ENCODE data around the gene RAI1.

RAI1 gene

DNA sequence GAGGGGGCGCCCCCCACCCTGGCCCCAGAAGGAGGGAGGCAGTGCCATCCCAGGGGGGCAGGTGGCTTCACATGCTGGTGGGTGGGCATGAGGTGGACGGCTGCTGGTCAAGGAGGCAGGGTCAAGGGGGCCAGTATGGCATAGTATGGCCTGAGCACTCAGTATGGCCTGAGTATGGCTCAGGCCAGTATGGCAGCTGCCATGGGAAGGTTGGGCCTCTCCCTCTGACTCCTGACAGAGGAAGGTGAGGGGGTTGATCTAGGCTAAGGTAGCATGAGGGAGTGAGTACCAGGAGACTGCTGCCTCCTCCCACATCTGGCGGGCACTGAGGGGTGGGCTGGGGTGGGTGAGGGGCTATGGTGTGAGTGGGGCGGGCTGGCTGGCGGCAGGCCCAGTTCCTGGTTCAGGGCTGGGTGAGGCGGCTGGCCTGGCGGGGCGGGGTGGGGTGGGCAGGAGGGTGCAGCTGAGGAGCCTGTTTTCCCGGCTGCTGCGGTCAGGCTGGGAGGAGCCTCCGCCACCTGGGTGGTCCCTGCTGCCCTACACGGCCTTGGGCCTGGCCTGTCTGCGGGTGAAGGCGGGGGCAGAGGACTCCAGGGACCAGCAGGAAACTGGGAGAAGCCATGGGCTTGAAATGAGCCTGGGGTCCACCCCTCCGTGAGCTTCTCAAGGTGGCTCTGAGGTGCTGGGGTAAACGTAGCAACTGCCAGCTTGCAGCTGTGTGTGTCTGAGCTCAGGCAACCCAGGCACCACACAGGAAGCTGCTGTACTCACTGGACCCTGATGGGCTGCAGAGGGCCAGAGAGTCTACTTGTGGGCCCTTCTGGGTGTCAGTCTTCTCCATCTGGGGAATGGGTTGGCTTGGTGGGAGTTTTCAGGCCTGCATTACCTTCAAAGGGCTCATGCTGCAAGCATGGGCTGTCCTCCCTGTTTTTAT is 57.0 kb downstream of the RAI1 start:
- DNase-seq = no peak

DNA sequence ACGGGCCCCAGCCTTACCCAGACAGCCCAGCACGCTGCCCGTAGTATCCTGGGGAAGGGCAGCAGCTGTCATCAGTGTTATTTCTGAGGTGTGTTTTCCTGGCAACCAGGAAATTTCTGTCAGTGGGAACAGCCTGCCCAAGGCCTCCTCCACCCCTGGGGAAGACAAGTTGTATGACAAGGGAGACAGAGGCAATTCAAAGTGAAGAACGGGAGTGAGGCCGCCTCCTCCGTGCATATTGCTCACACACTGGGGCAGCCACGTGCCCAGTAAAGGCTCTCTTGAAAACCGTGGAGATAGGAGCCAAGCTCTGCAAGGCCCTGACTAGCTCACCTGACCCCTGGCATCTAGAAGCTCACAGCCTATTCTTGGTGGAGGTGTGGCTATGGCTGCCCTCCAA is 57.6 kb downstream of the RAI1 start:
- DNase-seq = no peak

DNA sequence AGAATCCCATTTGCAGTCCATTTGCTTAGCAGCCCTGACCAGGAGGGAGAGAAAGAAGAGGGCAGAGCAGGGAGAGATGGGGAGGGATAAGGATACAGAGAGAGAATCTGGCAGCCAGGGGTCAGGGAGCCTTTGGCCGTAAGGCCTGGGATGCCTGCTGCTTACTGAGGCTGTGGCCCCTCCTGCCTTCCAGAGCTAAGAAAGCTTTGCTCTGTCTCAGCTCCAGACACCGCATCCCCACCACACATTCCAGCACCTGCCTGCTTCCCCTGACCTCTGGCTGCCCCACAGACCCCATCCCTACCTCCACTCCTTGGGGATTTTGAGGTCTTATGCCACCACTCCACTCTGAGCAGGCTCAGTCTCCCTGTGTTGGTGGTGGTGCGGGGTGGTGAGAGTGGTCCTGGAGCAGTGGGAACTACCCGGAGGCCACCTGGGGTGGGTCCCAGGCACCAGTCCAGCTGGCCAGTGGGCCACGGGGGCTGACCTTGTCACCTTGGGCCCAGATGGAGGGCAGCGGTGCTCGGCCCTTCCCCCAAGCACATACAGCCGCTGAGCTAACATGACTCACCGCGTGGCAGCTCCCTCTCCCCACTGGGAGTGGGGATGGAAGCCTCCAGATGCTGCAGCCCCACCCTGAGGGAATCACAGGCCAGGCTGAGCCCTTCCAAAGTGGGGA is 58.3 kb downstream of the RAI1 start:
- no peak for DNase-seq

DNA sequence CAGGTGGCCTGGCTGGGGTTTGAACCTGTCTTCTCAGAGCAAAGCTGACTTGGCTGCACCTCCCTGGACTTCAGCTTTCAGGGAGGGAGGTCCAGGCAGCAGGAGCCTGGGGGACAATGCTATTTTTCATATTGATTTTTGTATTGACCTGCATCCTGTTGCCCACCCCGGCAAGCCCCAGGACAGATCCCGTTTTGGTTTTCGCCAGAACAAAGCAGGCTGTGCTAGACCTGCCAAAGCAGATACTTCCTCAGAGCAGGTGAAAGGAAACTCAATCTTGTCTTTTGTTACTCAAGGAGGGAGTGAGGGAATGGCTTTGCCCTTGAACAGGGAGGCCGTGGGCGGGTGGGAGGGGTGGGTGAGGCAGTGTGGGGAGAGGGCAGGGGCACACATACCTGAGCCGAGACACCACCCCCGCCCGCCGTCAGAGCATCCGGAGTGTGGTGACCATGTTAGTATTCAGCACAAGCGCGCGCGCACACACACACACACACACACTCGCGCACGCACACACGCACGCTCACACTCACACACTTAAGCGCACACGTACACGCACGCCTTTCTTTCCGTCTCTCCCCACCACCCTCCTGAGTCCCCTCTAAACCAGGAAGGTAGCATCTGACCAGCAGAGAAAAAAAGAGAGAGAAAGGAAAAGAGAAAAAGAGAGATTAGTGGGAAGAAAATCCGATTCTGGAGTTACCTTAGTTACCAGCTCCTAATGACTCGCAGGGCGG is 59.5 kb downstream of the RAI1 start:
- peak; percentile 73 for DNase-seq

DNA sequence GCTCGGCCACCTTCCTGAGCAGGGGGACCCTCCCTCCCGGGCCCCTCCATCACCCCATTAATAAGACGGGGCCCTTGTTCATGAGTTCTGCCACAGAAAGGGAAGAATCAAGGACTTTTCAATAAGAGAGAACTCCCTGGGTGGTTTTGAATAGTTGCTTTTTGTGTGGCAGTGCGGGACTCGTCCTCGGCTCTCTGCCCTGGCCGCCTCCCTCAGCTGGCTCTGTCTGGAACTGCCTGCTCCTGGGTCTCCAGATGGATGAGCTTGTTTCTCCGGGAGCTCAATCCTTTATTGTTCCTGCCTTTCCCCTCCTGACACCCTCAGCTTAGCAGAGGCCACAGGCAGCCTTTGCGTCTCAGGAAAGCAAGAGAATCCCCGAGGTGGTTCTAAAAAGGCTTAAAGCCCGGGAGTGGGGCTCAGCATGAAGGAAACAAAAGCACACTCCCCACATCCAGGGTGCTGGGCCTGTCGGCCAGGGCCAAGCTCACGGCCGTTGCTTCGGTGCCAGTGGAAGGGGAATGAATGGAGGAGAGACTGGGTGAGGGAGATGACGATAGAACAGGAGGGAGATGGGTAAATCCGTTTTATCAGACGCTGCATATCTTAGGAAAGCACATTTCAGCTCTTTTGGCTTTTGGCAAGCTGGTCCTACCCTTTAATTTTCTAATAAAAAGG is 60.2 kb downstream of the RAI1 start:
- no peak for DNase-seq

DNA sequence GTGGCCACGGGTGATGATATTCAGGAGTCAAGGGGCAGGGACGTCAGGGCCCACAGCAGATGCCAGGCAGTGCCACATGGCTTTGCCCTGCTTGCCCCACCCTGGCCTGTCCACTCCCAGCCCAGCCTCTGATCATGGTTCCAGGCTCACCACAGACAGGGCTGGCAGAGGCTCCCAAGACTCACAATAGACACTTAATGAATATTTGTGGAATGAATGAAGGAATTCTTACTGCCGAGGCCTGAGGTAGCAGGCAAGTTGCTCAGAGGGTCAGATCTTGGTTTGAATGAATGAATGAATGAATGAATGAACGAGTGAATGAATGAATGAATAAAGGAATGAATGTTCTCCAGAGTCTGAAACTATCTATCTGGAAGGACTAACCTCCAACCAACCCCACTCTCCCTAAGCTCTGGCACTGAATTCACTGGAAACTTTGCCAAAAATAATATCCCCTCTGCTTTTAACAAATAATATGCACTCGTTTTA is 60.9 kb downstream of the RAI1 start:
- DNase-seq = no peak

DNA sequence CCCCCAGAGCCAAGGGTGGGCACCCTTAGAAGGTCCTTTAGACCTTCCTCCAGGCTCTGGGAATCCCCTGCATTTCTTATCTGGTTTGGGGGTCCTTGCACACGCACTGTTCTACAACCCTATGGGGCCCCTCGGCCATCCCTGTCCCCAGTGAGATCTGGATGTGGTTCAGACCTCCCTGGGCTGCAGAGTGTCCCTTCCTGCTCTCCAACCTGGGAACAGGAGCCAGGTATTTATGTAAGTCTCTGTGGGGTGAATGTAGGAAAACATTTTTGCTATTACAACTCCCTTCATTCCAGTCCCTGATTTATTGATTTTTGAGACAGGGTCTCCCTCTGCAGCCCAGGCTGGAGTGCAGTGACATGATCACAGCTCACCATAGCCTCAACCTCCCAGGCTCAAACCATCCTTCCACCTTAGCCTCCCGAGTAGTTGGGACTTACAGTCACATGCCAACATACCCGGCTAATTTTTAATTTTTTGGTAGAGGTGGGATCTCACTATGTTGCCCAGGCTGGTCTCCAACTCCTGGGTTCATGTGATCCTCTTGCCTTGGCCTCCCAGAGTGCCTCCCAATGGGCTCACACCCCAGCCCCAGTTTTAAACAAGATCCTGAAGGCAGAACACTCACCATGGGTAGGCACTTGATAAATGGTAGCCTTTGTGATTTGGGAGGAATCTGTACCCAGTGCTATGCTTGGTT is 61.6 kb downstream of the RAI1 start:
- DNase-seq = no peak

DNA sequence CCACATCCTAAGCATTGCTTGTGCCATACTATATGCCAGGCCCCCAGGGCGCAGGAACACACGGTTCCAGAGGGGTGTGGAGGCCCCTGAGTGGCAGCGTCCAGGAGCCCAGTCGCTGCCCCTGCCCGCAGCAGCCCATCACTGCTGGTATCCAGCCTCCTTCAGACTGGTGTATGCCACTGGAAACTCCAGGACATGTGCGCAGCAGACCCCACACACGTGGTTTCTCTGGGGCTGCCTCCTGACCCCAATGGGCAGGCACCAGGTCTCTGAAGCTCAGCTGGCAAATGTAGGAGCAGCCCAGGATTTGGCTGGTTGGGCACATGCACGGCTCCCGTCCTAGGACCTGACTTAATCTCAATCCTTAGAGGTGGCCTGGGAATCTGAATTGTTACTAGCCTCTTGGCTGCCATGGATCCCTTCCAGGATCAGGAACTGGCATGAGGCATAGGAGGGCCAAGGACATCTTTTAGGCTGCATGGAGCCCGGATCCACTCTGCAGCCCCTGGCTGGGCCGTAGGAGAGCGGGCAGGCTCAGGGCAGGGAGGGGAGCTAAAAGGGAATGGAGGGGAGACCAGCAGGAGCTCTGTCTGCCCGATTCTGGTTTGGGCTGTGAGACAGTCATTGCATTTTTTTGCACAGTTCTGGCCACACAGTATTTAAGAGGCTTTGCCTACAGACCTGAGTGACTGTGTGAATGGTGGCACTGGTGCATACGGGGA is 62.3 kb downstream of the RAI1 start:
- no peak for DNase-seq

DNA sequence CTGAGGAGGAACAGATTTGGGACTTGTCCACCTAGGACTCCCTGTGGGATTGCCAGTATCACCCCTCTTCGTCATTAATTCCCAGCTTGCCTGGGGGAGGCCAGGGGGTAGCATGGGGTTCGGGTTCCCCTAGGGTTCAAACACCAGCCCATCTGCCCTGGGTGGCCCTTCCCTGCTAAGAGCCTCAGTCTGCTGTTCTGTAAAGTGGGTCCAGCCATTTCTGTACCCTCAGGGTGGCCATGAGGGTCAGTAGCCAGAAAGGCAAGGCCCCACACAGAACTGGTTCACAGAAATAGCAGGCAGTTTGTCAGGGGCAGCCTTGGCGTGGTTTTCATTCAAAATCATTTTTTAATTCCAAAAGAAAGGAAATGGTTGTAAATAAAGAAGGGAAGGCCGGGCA is 62.9 kb downstream of the RAI1 start:
- no peak for DNase-seq

DNA sequence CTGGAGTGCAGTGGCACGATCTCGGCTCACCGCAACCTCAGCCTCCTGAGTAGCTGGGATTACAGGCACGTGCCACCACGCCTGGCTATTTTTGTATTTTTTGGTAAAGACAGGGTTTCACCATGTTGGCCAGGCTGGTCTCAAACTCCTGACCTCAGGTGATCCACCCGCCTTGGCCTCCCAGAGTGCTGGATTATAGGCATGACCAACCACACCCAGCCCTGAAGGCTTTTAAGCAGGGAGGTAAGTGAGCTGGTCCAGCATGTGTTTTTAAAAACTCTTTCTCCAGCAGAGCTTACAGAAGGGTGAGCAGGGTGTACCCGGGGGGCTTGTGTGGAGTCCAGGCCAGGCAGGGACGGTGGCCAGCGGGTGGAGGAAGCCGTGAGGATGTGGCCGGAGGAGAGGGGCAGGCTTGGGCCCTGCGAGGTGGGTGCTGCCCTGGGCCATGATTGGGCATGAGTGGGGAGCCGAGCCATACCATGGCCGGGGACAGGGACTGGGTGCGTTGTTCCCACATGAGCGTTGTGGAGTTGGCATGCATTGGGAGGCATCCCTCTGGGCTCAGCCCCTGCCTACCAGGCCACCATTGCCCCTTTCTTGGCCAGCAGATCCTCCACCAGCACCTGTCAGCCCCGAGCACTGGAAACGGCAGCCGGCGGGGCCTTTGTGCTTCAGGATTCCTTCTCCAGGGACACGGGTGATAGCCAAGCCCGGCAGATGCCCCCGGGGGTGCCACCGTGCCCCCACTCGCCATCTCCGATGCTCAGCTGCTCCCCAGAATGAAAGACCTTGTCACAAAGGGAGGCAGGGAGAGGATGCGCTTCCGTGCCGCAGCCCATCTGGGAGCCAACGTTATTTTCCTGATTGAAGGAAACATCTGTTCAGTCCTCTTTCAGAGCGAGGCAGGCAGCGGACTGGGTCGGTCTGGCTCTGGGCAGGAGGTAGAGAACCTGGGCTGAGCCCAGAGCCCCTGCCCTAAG is 64.5 kb downstream of the RAI1 start:
- no peak for DNase-seq

DNA sequence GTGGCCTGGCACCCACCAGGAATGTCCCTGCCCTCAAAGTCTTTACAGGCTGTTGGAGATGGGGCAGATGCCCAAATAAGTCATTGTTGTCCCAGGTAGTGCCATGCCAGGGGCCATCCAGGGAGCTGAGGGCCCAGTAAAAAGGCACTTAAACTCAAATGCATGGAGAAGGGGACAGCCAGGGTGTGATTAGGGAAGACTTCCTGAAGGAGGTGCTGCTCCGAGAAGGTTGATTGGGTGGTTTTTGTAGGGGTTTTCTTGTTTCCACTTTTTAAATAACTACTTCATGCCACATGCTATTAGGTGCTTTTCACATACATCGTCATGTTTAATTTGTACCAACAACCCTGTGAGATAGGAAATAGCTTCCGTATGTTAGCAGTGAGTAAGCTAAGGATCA is 66.9 kb downstream of the RAI1 start:
- no peak for DNase-seq

DNA sequence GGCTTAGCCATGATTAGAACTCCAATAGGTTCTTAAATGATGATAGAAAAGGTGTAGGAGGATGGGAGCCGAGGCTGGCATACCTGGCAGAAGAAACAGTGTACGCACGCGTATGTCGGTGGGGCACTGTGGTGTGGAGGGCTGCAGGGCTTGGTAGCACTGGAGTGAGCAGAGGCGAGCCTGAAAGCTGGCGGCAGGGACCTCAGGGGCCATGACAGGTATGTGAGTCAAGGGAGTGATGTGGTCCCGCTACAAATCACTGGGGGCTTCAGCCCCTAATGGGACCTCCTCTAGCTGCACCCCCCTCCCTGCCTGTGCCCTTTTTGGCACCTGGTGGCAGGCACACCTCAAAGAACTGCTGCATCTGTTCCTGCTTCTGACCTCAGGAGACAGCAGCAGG is 67.3 kb downstream of the RAI1 start:
- no peak for DNase-seq

DNA sequence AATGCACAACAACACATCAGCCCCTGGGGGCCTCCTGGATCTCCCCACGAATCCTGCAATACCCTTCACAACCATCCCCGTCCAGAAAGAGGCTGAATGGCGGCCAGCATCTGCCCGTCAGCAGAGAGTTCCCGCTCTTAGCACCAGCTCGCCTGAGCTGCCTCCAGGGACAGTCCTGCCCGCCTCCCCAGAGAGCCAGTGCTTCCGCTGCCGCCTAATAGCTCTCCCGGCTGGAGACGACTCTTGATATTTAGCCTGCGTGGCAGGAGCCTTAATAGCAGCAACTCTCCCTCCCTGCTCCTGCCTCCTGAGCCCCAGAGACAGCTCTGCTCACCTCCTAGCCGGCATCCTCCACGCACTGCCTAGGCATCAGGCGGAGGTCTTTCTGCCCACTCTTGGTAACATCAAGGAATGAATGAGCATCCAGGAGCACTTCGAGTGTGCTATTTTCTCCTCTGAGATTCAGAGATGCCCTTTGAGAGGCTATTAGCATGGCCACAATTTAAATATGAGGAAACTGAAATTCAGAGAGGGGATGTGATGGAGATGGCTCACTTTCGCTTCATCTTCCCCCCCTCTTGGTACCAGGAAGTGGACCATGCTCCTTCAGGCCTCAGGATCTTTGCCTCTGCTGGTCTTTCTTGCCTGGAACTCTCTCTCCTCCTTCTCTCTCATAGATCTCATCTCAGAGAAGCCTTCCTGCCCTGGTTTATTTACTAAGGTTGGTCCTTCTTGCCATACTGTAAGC is 67.9 kb downstream of the RAI1 start:
- no peak for DNase-seq

DNA sequence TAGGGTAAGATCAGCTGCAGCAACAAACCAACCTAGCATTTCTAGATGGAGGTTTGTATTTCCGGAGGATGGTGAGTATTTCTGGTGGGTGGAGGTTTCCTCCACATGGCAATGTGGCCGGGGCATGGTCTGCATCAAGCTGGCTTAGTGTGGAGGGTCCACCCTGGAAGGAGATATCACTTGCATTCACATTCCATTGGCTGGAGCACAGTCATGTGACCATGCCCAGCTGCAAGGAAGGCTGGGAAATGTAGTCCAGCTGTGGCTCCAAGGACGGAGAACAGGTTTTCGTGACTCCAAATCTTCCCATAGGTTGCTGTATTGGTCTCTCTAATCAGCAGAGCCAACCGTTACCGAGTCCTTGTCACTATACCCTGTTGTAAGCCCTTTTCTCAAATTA is 68.7 kb downstream of the RAI1 start:
- peak; percentile 62 for DNase-seq

DNA sequence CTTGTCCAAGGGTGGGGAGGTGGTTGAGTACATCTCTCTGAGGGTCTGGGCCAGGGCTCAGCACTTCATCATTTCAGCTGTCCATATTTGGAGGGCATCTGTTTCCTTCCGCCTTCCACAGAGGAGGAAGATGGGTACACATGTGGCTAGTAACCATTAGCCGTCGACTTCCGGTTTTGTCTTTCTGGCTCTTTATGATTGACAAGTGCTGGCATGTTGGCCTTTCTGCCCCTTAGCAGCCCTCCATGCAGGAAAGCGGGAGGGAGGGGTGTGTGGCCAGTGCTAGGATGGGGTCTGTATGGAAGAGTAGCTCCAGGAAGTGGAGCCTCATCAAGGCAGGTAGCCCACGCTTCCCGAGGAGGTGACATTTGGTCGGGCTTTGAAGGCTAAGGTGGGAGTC is 69.6 kb downstream of the RAI1 start:
- peak; percentile 62 for DNase-seq

DNA sequence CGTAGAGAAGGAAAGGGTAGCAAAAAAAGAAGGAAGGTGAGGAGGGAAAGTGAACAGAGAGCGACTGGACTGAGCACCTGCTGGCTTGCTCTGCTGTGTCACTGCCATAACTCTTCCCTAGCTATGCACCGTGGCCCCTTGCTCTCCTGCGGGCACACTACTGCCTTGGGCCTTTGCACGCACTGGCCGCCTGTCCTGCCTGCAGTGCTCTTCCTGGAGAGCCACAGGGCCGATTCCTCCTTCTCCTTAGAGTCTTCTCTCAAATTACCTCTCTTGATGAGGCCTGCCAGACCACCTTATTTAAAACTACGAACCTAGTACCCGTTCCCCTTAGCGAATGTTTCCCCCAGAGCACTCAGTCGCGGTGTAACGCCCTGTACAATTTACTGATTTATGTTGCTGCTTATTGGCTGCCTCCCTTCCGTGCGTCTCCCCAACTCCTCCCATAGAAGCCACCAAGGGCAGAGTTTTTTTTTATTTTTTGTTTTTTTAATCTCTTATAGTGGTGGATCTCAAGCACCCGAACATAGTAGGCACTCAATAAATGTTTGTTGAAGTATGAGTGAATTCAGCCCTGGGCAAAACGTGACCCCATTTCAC is 70.3 kb downstream of the RAI1 start:
- DNase-seq = peak; percentile 79

DNA sequence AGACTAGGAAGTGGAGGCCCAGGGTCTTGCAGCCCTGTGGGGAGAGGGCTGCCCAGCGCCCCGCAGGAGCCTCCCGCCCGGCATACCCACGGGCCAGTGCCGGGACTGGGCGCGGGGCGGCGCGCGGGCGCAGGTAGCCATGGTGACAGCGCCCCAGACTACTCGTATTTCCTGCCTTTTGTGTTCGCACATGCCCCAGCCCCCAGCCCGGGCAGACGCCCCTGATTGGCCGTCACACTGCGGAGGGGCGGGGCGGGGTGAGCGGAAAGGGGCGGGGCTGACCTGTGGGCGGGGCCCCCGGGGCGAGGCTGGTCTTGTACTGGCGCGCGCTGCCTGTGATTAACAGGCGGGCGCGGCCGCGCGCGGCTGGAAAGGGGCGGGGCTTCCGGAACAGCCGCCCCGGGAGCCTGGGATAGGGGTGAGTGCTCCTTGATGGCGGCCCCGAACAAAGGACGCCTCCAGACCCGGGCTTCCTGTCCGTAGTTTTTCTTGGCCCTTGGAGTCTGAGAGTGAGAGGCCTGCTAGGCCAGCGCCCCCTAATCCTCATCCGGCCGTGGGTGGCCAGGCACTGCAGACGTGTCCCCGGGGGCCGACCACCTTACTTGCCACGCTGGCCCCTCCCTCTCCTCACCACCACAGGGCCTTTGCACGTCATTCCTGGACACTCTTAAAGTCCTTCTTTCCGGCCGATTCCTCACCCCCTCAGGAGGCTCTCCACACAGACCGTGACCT is 71.0 kb downstream of the RAI1 start:
- DNase-seq = peak; percentile 98

DNA sequence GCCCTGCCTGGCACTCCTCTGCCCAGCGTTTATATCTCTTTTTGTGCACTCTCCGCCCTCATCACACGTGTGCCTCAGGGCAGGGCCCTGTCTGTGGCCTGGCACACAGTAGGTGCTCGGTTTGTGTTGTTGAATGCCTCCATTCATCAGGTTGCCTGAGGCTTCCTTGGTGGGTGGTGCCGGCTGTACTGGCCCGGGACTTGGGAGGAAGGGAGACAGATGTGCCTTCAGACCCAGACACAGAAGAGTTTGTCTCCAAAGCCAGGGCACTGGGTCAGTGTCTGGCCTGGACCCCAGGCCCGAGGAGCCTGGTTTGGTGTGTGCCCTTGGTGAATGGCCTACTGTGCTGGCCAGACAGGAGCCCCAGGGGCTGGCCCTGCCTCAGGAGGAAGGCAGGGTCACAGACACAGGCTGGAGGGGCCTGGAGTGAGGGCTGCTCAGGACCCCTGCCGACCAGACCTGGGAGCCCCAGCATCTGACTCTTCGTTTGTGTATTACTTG is 71.6 kb downstream of the RAI1 start:
- DNase-seq = no peak
